HAP-1 (cell line): ENCODE results near the gene MYBPC1.
A peak's percentile ranks its signal among the peaks of the same experiment; 100 is the strongest.

Experiments used
- DNase-seq, 2 experiments: peaks; one replicate each; pipeline ENCODE4 v3.0.0-alpha.2; 2016 to 2020; ENCODE audit warnings: low spot score in 2 of 2
- H3K27me3 ChIP-seq: fragments of 250-450 bp; sonication (Bioruptor Pico); 2 replicates; pipeline ENCODE4 v1.5.1; 2020; ENCODE audit warnings: low read depth, mild to moderate bottlenecking, moderate library complexity
- H3K36me3 ChIP-seq: fragments of 250-450 bp; sonication (Bioruptor Pico); replicated peaks from 2 replicates; pipeline ENCODE4 v1.5.1; 2020; ENCODE audit warnings: mild to moderate bottlenecking
- H3K4me1 ChIP-seq: fragments of 250-450 bp; sonication (Bioruptor Pico); 2 replicates; pipeline ENCODE4 v1.5.1; 2020; ENCODE audit warnings: mild to moderate bottlenecking
- H3K4me3 ChIP-seq: fragments of 250-450 bp; sonication (Bioruptor Pico); 2 replicates; pipeline ENCODE4 v1.5.1; 2020; ENCODE audit warnings: mild to moderate bottlenecking, moderate library complexity
- H3K9me3 ChIP-seq: fragments of 250-450 bp; sonication (Bioruptor Pico); 2 replicates; pipeline ENCODE4 v1.5.1; 2020; ENCODE audit warnings: mild to moderate bottlenecking, moderate library complexity
- in situ Hi-C: fragments of 300-500 bp; cut with MboI; formaldehyde crosslinking; loops from 3 replicates; pipeline ENCODE4 v1.14.3; 2020; ENCODE audit warnings: low sequenced_read_pairs, inconsistent platforms, mixed read lengths

Gene MYBPC1

GRCh38 chr12:101581190-101581589, 13.6 kb upstream of the MYBPC1 start:
- H3K4me1 ChIP-seq = no peaks in the 10 kb centered on the region
- in situ Hi-C loops = no loop called here
- H3K27me3 ChIP-seq = no peaks in the 10 kb centered on the region
- no peak overlapping the region for H3K4me3 ChIP-seq
- DNase-seq = no peak
- no peaks in the 10 kb centered on the region for H3K9me3 ChIP-seq
- no peaks in the 10 kb centered on the region for H3K36me3 ChIP-seq

GRCh38 chr12:101582937-101583336, 11.8 kb upstream of the MYBPC1 start:
- no peaks in the 10 kb centered on the region for H3K27me3 ChIP-seq
- DNase-seq = peak; percentile 27 to 39
- no peak overlapping the region for H3K4me3 ChIP-seq
- in situ Hi-C loops = no loop called here
- no peaks in the 10 kb centered on the region for H3K36me3 ChIP-seq
- H3K4me1 ChIP-seq = no peaks in the 10 kb centered on the region
- H3K9me3 ChIP-seq = no peaks in the 10 kb centered on the region

GRCh38 chr12:101590383-101590782, 4.4 kb upstream of the MYBPC1 start:
- Histone ChIP-seq H3K27me3 (no peaks in the 10 kb centered on the region), H3K36me3 (no peaks in the 10 kb centered on the region), H3K9me3 (no peaks in the 10 kb centered on the region), H3K4me3 (no peak overlapping the region), H3K4me1 (no peaks in the 10 kb centered on the region)
- no peak for DNase-seq
- in situ Hi-C loops = no loop called here

- Histone ChIP-seq H3K4me3 (no peak overlapping the region), H3K9me3 (no peaks in the 10 kb centered on the region), H3K36me3 (no peaks in the 10 kb centered on the region), H3K27me3 (no peaks in the 10 kb centered on the region), H3K4me1 (peaks cover 10% of the 10 kb centered on the region)
- DNase-seq = no peak
- in situ Hi-C loops = no loop called here
Measured at GRCh38 chr12:101591781-101592180, 3.0 kb upstream of the MYBPC1 start.

- peaks cover 12% of the 10 kb centered on the region for H3K4me1 ChIP-seq
- DNase-seq = no peak
- in situ Hi-C loops = no loop called here
- no peaks in the 10 kb centered on the region for H3K36me3 ChIP-seq
- H3K27me3 ChIP-seq = no peaks in the 10 kb centered on the region
- H3K4me3 ChIP-seq = no peak overlapping the region
- H3K9me3 ChIP-seq = no peaks in the 10 kb centered on the region
Measured at GRCh38 chr12:101592448-101592847, 2.3 kb upstream of the MYBPC1 start.

- Histone ChIP-seq H3K4me3 (no peak overlapping the region), H3K36me3 (no peaks in the 10 kb centered on the region), H3K27me3 (no peaks in the 10 kb centered on the region), H3K4me1 (peaks cover 12% of the 10 kb centered on the region), H3K9me3 (no peaks in the 10 kb centered on the region)
- in situ Hi-C loops = no loop called here
- no peak for DNase-seq
Measured at GRCh38 chr12:101592921-101593320, 1.9 kb upstream of the MYBPC1 start.

GRCh38 chr12:101596172-101596571, 1.4 kb downstream of the MYBPC1 start:
- peak; percentile 22 to 80 for DNase-seq
- Histone ChIP-seq H3K9me3 (no peaks in the 10 kb centered on the region), H3K4me1 (peaks cover 12% of the 10 kb centered on the region), H3K36me3 (no peaks in the 10 kb centered on the region), H3K27me3 (no peaks in the 10 kb centered on the region), H3K4me3 (no peak overlapping the region)
- in situ Hi-C loops = no loop called here

GRCh38 chr12:101597164-101597563, 2.4 kb downstream of the MYBPC1 start:
- Histone ChIP-seq H3K9me3 (no peaks in the 10 kb centered on the region), H3K27me3 (no peaks in the 10 kb centered on the region), H3K4me3 (no peak overlapping the region), H3K36me3 (no peaks in the 10 kb centered on the region), H3K4me1 (peaks cover 12% of the 10 kb centered on the region)
- in situ Hi-C loops = no loop called here
- no peak for DNase-seq

- H3K9me3 ChIP-seq = no peaks in the 10 kb centered on the region
- in situ Hi-C loops = no loop called here
- no peaks in the 10 kb centered on the region for H3K27me3 ChIP-seq
- no peak for DNase-seq
- peaks cover 12% of the 10 kb centered on the region for H3K4me1 ChIP-seq
- no peaks in the 10 kb centered on the region for H3K36me3 ChIP-seq
- H3K4me3 ChIP-seq = no peak overlapping the region
Measured at GRCh38 chr12:101598483-101598882, 3.7 kb downstream of the MYBPC1 start.

GRCh38 chr12:101599311-101599710, 4.5 kb downstream of the MYBPC1 start:
- no peak overlapping the region for H3K4me3 ChIP-seq
- no peaks in the 10 kb centered on the region for H3K27me3 ChIP-seq
- H3K36me3 ChIP-seq = no peaks in the 10 kb centered on the region
- peaks cover 18% of the 10 kb centered on the region for H3K4me1 ChIP-seq
- DNase-seq = no peak
- no peaks in the 10 kb centered on the region for H3K9me3 ChIP-seq
- in situ Hi-C loops = no loop called here

- H3K36me3 ChIP-seq = no peaks in the 10 kb centered on the region
- H3K27me3 ChIP-seq = no peaks in the 10 kb centered on the region
- in situ Hi-C loops = no loop called here
- H3K9me3 ChIP-seq = no peaks in the 10 kb centered on the region
- no peak overlapping the region for H3K4me3 ChIP-seq
- H3K4me1 ChIP-seq = peaks cover 25% of the 10 kb centered on the region
- no peak for DNase-seq
Measured at GRCh38 chr12:101599771-101600484, 5.2 kb downstream of the MYBPC1 start.

GRCh38 chr12:101604132-101604531, 9.4 kb downstream of the MYBPC1 start:
- H3K4me3 ChIP-seq = no peak overlapping the region
- H3K36me3 ChIP-seq = no peaks in the 10 kb centered on the region
- DNase-seq = peak in 1 of 2 experiments; percentile 93
- H3K9me3 ChIP-seq = no peaks in the 10 kb centered on the region
- no peaks in the 10 kb centered on the region for H3K27me3 ChIP-seq
- H3K4me1 ChIP-seq = peaks cover 14% of the 10 kb centered on the region
- in situ Hi-C loops = no loop called here

- Histone ChIP-seq H3K36me3 (no peaks in the 10 kb centered on the region), H3K9me3 (no peaks in the 10 kb centered on the region), H3K27me3 (no peaks in the 10 kb centered on the region), H3K4me1 (peaks cover 14% of the 10 kb centered on the region), H3K4me3 (no peak overlapping the region)
- in situ Hi-C loops = no loop called here
- DNase-seq = no peak
Measured at GRCh38 chr12:101607894-101608293, 13.1 kb downstream of the MYBPC1 start.

- Histone ChIP-seq H3K4me1 (peaks cover 13% of the 10 kb centered on the region), H3K27me3 (no peaks in the 10 kb centered on the region), H3K4me3 (no peak overlapping the region), H3K9me3 (no peaks in the 10 kb centered on the region), H3K36me3 (no peaks in the 10 kb centered on the region)
- in situ Hi-C loops = no loop called here
- DNase-seq = no peak
Measured at GRCh38 chr12:101608301-101609133, 13.7 kb downstream of the MYBPC1 start.
